C4-2B (cell line): ENCODE results near the gene STRN3.
"Not testable (repeated sequence)": the region's sequence is repeated elsewhere in the genome, so short reads cannot be mapped to it uniquely, and the experiment has no call there.

Source experiments
- ZFX ChIP-seq: fragments of 450-650 bp; IDR thresholded peaks from 2 replicates; pipeline ENCODE4 v1.6.1; 2017
- TF ChIP-seq, protein P1 (sequence below): fragments of 450-650 bp; conservative IDR thresholded peaks from 2 replicates; pipeline ENCODE4 v1.5.1; 2017; ENCODE audit warnings: mild to moderate bottlenecking

DNA sequence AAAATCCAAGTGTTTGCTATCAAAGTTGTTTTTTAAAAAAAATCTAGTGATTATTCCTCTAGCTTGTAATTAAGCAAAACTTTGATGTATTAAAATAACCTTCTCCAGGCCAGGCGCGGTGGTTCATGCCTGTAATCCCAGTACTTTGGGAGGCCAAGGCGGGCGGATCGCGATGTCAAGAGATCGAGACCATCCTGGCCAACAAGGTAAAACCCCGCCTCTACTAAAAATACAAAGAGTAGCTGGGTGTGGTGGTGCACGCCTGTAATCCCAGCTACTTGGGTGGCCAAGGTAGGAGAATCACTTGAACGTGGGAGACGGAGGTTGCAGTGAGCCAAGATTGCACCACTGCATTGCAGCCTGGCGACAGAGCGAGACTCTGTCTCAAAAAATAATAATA is 92.2 kb downstream of the STRN3 start:
- TF ChIP-seq, protein P1, sequence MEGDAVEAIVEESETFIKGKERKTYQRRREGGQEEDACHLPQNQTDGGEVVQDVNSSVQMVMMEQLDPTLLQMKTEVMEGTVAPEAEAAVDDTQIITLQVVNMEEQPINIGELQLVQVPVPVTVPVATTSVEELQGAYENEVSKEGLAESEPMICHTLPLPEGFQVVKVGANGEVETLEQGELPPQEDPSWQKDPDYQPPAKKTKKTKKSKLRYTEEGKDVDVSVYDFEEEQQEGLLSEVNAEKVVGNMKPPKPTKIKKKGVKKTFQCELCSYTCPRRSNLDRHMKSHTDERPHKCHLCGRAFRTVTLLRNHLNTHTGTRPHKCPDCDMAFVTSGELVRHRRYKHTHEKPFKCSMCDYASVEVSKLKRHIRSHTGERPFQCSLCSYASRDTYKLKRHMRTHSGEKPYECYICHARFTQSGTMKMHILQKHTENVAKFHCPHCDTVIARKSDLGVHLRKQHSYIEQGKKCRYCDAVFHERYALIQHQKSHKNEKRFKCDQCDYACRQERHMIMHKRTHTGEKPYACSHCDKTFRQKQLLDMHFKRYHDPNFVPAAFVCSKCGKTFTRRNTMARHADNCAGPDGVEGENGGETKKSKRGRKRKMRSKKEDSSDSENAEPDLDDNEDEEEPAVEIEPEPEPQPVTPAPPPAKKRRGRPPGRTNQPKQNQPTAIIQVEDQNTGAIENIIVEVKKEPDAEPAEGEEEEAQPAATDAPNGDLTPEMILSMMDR: not testable (repeated sequence)
- TF ChIP-seq ZFX: not testable (repeated sequence)
